SK-N-SH (cell line): Measurements from ENCODE around the gene CFAP74.

Experiments
- CTCF ChIP-seq: fragments of 200-600 bp; sonication (generic); IDR thresholded peaks from 2 replicates; pipeline ENCODE4 v1.6.1; 2017; ENCODE audit warnings: antibody characterized with exemption, mild to moderate bottlenecking, moderate library complexity
- ELF1 ChIP-seq: IDR thresholded peaks from 2 replicates; pipeline ENCODE4 v1.4.0; 2012
- EP300 ChIP-seq, 2 experiments: IDR thresholded peaks; 2 replicates each; pipeline versions ENCODE4 v1.4.0 to v1.6.1; 2012; ENCODE audit warnings: borderline replicate concordance in 1 of 2, low read depth in 1 of 2, low read length in 1 of 2
- FOXJ3 ChIP-seq: sonication (generic); formaldehyde crosslinking; IDR thresholded peaks from 2 replicates; pipeline ENCODE4 v1.5.1; 2020; ENCODE audit warnings: mild to moderate bottlenecking, missing genetic modification reagents
- GATA2 ChIP-seq: sonication (generic); formaldehyde crosslinking; IDR thresholded peaks from 2 replicates; pipeline ENCODE4 v1.5.0; 2020; ENCODE audit warnings: mild to moderate bottlenecking, missing genetic modification reagents
- MAX ChIP-seq: IDR thresholded peaks from 2 replicates; pipeline ENCODE4 v1.4.0; 2012; ENCODE audit warnings: low read depth
- NFIC ChIP-seq: IDR thresholded peaks from 2 replicates; pipeline ENCODE4 v1.4.0; 2012; ENCODE audit warnings: borderline replicate concordance
- POLR2AphosphoS5 ChIP-seq: IDR thresholded peaks from 2 replicates; pipeline ENCODE4 v1.6.1; 2012; ENCODE audit warnings: low read depth, low read length
- RFX5 ChIP-seq: IDR thresholded peaks from 2 replicates; pipeline ENCODE4 v1.6.1; 2012; ENCODE audit warnings: mild to moderate bottlenecking, improper control_type of control experiment, low read length
- TAF1 ChIP-seq: IDR thresholded peaks from 2 replicates; pipeline ENCODE4 v1.6.1; 2012; ENCODE audit warnings: low read depth, mild to moderate bottlenecking, low read length, moderate library complexity, borderline replicate concordance
- USF1 ChIP-seq: IDR thresholded peaks from 2 replicates; pipeline ENCODE4 v1.4.0; 2012; ENCODE audit warnings: low read depth, borderline replicate concordance
- YY1 ChIP-seq: IDR thresholded peaks from 2 replicates; pipeline ENCODE4 v1.4.0; 2012; ENCODE audit warnings: low read depth, mild to moderate bottlenecking
- TF ChIP-seq, protein P1 (sequence below): IDR thresholded peaks from 2 replicates; pipeline ENCODE4 v1.6.1; 2012; ENCODE audit warnings: mild to moderate bottlenecking, low read depth, low read length, moderate library complexity

- TF ChIP-seq POLR2AphosphoS5, result no peak
- TF ChIP-seq MAX, result no peak
- no peak for TF ChIP-seq CTCF
- TF ChIP-seq EP300 (IDR thresholded peaks at IDR 0.05; ENCODE audit: borderline replicate concordance in 1 of 2, low read depth in 1 of 2, low read length in 1 of 2), result no peak
- TF ChIP-seq TAF1, result no peak
- TF ChIP-seq GATA2 (CRISPR knock-in tag), result no peak
- TF ChIP-seq, protein P1, sequence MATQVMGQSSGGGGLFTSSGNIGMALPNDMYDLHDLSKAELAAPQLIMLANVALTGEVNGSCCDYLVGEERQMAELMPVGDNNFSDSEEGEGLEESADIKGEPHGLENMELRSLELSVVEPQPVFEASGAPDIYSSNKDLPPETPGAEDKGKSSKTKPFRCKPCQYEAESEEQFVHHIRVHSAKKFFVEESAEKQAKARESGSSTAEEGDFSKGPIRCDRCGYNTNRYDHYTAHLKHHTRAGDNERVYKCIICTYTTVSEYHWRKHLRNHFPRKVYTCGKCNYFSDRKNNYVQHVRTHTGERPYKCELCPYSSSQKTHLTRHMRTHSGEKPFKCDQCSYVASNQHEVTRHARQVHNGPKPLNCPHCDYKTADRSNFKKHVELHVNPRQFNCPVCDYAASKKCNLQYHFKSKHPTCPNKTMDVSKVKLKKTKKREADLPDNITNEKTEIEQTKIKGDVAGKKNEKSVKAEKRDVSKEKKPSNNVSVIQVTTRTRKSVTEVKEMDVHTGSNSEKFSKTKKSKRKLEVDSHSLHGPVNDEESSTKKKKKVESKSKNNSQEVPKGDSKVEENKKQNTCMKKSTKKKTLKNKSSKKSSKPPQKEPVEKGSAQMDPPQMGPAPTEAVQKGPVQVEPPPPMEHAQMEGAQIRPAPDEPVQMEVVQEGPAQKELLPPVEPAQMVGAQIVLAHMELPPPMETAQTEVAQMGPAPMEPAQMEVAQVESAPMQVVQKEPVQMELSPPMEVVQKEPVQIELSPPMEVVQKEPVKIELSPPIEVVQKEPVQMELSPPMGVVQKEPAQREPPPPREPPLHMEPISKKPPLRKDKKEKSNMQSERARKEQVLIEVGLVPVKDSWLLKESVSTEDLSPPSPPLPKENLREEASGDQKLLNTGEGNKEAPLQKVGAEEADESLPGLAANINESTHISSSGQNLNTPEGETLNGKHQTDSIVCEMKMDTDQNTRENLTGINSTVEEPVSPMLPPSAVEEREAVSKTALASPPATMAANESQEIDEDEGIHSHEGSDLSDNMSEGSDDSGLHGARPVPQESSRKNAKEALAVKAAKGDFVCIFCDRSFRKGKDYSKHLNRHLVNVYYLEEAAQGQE, result no peak
- TF ChIP-seq FOXJ3 (CRISPR knock-in tag), result no peak
- no peak for TF ChIP-seq NFIC
- no peak for TF ChIP-seq RFX5
- TF ChIP-seq USF1, result no peak
- no peak for TF ChIP-seq ELF1
- no peak for TF ChIP-seq YY1
Observed at GRCh38 chr1:1925437-1926345, 77.9 kb downstream of the CFAP74 start.
